ENCODE data around the gene SLC16A6. TPM values are rescaled to one million over a fixed set of nuclear protein-coding genes. Genes with fewer than 3 reads are reported as not detected.
"Not testable (repeated sequence)": the region's sequence is repeated elsewhere in the genome, so short reads cannot be mapped to it uniquely, and the experiment has no call there.

SLC16A6 gene
- total RNA-seq, 1 donor, result 35.9 TPM

DNA sequence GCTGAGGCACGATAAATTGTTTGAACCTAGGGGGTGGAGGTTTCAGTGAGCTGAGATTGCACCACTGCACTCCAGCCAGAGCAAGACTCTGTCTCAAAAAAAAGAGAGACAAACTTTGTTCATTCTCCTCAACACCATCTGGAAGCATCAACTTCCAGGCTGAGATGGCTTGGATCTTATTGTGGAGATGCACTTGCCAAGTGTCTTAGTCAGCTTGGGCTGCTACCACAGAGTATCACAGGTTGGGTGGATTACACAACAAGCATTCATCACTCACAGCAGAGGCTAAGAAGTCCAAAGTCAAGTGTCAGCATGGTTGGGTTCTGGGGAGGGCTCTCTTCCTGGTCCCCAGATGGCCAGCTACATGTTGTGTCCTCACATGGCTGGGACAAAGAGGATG lies 58.2 kb downstream of the SLC16A6 start:
- not testable (repeated sequence) for H3K27me3 ChIP-seq (ENCODE audit: insufficient read depth, low read length); H3K4me3 ChIP-seq (ENCODE audit: low read length); H3K9me3 ChIP-seq (ENCODE audit: low read depth, low read length)
- H3K4me1 ChIP-seq (ENCODE audit: insufficient read depth, low read length), result peaks cover 33% of the 10 kb centered on the region

DNA sequence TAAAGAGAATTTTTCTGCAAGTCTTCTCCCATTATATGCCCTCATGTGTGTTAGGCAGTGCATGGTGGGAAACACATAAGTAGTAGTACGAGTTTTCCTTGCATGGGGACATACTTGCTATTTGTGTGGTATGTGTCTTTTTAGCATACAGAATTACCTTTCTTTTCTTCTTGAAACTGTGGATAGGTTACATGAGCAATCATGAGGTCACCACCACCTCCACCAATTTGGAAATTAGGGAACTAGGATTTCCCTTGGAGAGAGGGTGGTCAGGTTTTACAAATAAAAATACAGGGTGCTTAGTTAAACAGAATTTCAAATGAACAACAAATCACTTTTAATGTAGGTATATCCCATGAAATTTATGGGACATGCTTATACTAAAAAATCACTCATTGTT lies 59.4 kb downstream of the SLC16A6 start:
- H3K27me3 ChIP-seq (ENCODE audit: insufficient read depth, low read length), result no peaks in the 10 kb centered on the region
- H3K4me1 ChIP-seq (ENCODE audit: insufficient read depth, low read length), result peaks cover 21% of the 10 kb centered on the region
- H3K9me3 ChIP-seq (ENCODE audit: low read depth, low read length), result no peaks in the 10 kb centered on the region
- H3K4me3 ChIP-seq (ENCODE audit: low read length), result no peak overlapping the region

DNA sequence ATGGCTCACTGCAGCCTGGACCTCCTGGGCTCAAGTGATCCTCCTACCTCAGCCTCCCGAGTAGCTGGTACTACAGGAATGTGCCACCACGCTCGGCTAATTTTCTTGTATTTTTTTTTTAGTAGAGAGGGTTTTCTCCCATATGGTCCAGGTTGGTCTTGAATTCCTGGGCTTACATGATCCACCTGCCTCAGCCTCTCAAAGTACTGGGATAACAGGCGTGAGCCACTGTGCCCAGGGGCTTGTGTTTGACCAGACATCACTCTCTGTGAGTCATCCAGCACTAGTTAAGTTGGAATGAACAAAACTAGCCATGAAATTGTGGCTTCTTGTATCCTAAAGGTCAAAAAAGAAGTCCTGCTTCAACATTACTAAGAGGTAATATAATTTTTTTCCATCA lies 59.8 kb downstream of the SLC16A6 start:
- H3K27me3 ChIP-seq (ENCODE audit: insufficient read depth, low read length); H3K9me3 ChIP-seq (ENCODE audit: low read depth, low read length); H3K4me3 ChIP-seq (ENCODE audit: low read length): not testable (repeated sequence)
- H3K4me1 ChIP-seq (ENCODE audit: insufficient read depth, low read length), result peaks cover 19% of the 10 kb centered on the region

DNA sequence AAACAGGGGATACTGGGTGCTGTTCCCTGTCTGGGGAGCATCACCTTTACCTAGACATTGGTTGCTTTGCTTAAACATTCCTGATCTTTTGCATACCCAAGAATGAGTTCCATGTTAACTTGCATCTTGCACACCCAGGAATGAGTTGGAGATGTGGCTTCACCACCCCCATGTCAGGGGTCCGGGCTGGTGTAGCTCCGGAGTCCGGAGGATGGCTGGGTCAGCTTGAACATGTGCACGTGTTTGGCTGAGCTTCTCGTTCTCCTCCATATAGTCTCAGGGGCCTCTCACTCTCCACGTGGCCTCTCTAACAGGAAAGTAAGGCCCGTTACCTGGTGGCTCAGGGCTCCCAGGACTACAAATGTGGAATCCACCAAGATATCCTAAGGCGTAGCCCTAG lies 61.3 kb downstream of the SLC16A6 start:
- Histone ChIP-seq H3K9me3 (ENCODE audit: low read depth, low read length) (no peaks in the 10 kb centered on the region), H3K4me1 (ENCODE audit: insufficient read depth, low read length) (peaks cover 17% of the 10 kb centered on the region), H3K4me3 (ENCODE audit: low read length) (no peak overlapping the region), H3K27me3 (ENCODE audit: insufficient read depth, low read length) (no peaks in the 10 kb centered on the region)

DNA sequence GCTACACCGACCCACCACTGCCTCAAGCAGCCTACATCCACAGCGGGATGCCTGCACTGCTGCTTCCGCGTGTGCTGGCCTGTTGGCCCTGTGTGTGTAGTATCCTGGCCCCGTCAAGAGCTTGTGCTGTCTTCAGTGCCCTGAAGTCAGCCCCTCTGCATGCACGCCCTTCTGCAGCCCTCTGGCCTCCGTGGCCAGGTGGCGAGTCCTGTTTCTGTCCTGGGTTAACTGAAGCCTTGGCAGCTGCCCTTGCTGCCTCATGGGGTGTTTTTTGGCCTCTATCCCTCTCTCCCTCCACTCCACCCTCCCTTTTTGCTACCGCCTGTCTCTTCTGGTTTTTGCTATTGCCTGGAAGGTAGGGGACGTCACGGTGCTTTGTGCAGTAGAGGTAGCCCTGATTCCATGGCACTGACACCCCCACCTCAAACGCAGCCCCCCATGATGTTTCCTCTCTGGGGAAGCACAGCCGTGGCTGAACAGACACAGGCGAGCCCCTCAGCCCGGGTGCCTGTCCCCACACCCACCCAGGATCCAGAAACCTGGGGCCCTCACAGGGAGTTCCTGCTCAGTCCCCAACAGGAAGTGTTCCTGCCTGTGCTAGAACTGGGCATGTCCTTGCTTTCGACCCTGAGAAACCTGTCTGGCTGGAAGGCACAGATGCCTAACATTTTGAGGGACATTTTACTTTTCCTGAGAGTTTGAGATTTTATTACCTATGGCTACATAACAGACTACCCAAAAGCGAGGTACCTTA lies 61.9 kb downstream of the SLC16A6 start:
- Histone ChIP-seq H3K27me3 (ENCODE audit: insufficient read depth, low read length) (no peaks in the 10 kb centered on the region), H3K9me3 (ENCODE audit: low read depth, low read length) (no peaks in the 10 kb centered on the region), H3K4me3 (ENCODE audit: low read length) (no peak overlapping the region), H3K4me1 (ENCODE audit: insufficient read depth, low read length) (peaks cover 16% of the 10 kb centered on the region)

DNA sequence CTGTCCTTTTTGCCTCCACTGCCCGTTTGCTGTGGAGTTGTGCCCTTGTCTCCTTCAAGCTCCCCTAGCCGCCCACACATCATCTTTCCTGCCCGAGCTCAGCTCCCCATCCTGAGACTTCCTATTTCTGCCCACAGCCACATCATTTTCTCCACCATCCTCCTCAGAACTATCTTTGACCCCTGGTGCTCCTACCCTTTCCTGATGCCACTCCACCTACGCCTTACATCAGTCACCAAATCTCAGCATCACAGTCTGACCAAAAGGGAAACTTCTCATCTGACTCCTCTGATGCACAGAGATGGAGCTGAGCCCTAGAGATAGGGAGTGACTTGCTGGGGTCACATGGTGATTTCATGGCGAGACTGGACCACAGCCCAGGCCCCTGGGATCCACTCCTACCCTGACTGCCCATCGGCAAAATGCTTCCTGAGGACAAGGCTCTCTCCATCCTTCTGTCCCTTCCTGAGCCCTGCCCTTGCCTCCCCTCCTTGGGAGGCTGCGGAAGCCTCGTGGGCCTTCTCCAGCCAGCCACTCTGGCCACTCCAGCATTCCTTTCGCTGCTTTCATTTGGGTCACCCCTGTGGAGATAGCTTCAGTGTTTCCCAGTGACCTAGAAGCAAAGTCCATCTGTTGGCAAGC lies 62.8 kb downstream of the SLC16A6 start:
- not testable (repeated sequence) for H3K4me3 ChIP-seq (ENCODE audit: low read length); H3K27me3 ChIP-seq (ENCODE audit: insufficient read depth, low read length); H3K9me3 ChIP-seq (ENCODE audit: low read depth, low read length)
- peaks cover 15% of the 10 kb centered on the region for H3K4me1 ChIP-seq (ENCODE audit: insufficient read depth, low read length)

DNA sequence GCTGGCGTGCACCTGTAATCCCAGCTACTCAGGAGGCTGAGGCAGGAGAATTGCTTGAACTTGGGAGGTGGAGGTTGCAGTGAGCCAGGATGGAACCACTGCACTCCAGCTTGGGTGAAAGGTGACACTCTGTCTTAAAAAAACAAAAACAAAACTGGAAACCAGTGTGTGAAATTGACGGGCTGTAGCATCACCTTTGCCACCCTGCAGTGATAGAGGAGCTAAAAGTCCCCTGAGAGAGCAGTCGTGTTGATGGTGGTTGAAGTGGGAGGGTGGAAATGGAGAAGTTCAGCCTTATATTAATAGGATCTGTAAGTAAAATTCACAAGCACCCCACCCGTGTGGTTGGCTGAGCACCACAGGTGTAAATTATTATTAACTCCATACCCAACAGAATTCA lies 65.9 kb downstream of the SLC16A6 start:
- not testable (repeated sequence) for H3K4me3 ChIP-seq (ENCODE audit: low read length); H3K27me3 ChIP-seq (ENCODE audit: insufficient read depth, low read length); H3K9me3 ChIP-seq (ENCODE audit: low read depth, low read length)
- peaks cover 15% of the 10 kb centered on the region for H3K4me1 ChIP-seq (ENCODE audit: insufficient read depth, low read length)

DNA sequence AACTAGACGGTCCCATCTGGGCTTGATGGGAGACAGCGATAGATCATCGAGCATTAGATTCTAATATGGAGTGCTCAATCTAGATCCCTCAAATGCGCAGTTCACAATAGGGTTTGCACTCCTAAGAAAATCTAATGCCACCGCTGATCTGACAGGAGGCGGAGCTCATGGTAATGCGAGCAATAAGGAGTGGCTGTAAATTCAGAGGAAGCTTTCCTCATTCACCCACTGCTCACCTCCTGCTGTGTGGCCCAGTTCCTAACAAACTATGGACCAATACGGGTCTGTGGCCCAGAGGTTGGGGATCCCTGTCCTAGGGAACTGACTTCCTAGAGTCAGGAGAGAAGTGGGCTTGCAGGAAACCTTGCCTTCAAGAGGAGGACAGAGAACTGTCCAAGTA lies 68.3 kb downstream of the SLC16A6 start:
- H3K4me3 ChIP-seq (ENCODE audit: low read length), result no peak overlapping the region
- H3K9me3 ChIP-seq (ENCODE audit: low read depth, low read length), result no peaks in the 10 kb centered on the region
- H3K4me1 ChIP-seq (ENCODE audit: insufficient read depth, low read length), result peaks cover 15% of the 10 kb centered on the region
- no peaks in the 10 kb centered on the region for H3K27me3 ChIP-seq (ENCODE audit: insufficient read depth, low read length)

DNA sequence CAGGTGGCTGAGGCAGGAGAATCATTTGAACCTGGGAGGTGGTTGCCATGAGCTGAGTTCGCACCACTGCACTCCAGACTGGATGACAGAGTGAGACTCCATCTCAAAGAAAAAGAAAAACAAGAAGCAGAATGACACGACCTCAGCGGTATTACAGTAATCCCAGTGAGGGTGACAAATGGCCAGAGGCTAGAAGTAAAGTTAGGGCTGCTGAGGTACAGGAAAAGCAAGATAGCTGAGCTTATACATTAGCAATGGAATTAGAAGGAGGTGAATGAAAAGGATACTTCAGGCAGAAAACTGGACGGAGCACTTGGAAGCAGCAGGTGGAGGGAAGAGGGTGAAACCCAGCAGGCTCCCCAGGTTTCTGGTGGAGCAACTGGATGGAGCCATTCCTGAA lies 69.1 kb downstream of the SLC16A6 start:
- H3K27me3 ChIP-seq (ENCODE audit: insufficient read depth, low read length), result no peaks in the 10 kb centered on the region
- peaks cover 15% of the 10 kb centered on the region for H3K4me1 ChIP-seq (ENCODE audit: insufficient read depth, low read length)
- H3K9me3 ChIP-seq (ENCODE audit: low read depth, low read length), result no peaks in the 10 kb centered on the region
- H3K4me3 ChIP-seq (ENCODE audit: low read length), result peak overlapping the region; percentile 8

DNA sequence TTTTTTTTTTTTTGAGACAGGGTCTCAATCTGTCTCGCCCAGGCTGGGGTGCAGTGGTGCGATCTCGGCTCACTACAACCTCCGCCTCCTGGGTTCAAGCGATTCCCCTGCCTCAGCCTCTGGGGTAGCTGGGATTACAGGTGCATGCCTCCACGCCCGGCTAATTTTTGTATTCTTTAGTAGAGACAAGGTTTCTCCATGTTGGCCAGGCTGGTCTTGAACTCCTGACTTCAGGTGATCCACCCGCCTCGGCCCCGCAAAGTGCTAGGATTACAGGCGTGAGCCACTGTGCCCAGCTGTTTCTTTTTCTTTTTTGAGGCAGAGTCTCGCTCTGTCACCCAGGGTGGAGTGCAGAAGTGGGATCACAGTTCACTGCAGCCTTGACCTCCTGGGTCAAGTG lies 70.1 kb downstream of the SLC16A6 start:
- H3K9me3 ChIP-seq (ENCODE audit: low read depth, low read length); H3K4me3 ChIP-seq (ENCODE audit: low read length): not testable (repeated sequence)
- H3K4me1 ChIP-seq (ENCODE audit: insufficient read depth, low read length), result peaks cover 14% of the 10 kb centered on the region

DNA sequence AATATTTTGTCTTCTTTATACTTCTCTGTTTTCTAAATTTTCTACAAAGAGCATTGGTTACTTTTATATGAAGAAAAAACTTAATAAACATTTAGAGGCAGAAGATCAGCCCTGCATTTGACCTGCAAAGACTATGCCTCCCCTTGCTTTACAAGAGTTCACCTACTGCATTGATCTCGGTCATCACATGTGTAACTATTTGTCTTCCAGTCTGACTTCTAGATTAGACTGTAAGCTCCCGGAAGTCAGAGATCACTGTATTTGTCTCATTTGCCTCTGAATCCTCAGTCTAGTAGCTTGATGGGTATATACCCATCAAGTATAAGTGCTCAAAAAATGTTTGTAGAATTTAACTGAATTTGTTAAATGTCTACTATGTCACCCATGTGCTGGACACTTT lies 70.7 kb downstream of the SLC16A6 start:
- H3K4me1 ChIP-seq (ENCODE audit: insufficient read depth, low read length), result peaks cover 10% of the 10 kb centered on the region
- not testable (repeated sequence) for H3K4me3 ChIP-seq (ENCODE audit: low read length); H3K27me3 ChIP-seq (ENCODE audit: insufficient read depth, low read length); H3K9me3 ChIP-seq (ENCODE audit: low read depth, low read length)

More for the DNA sequence above, 70.1 kb downstream of the SLC16A6 start:
- H3K27me3 ChIP-seq (ENCODE audit: insufficient read depth, low read length), result not testable (repeated sequence)

DNA sequence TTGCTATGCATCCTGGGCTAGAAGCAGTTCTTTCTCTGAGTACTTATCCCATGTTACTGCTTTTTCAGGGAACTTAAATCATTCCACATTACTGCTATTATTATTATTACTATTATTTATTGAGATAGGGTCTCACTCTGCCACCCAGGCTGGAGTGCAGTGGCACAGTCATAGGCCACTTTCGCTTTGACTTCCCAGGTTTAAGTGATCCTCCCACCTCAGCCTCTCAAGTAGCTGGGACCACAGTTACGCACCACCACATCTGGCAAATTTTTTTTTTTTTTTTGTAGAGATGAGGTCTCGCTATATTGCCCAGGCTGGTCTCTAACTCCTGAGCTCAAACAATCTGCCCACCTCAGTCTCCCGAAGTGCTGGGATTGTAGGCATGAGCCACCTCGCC lies 71.5 kb downstream of the SLC16A6 start:
- not testable (repeated sequence) for H3K27me3 ChIP-seq (ENCODE audit: insufficient read depth, low read length); H3K4me3 ChIP-seq (ENCODE audit: low read length); H3K4me1 ChIP-seq (ENCODE audit: insufficient read depth, low read length); H3K9me3 ChIP-seq (ENCODE audit: low read depth, low read length)

Other genes with a start within 250 kb of the SLC16A6 start
- 58.6 TPM for gene AMZ2, start 43.1 kb downstream of the SLC16A6 start, total RNA-seq
- 18.5 TPM for gene ARSG, start 368 bp upstream of the SLC16A6 start, total RNA-seq
- gene WIPI1, start 166.4 kb upstream of the SLC16A6 start, total RNA-seq, result 17.8 TPM
- 97.8 TPM for gene PRKAR1A, start 221.3 kb upstream of the SLC16A6 start, total RNA-seq

Data from mononuclear cell (primary cell).